BLaER1 (cell line): Measurements from ENCODE around the gene CDC5L.

Experiments used
- H3K27ac ChIP-seq: shearing (Covaris generic); formaldehyde crosslinking; 2 replicates; pipeline ENCODE4 v1.8.1; 2022
- H3K27me3 ChIP-seq: shearing (Covaris generic); formaldehyde crosslinking; 2 replicates; pipeline ENCODE4 v1.8.1; 2022
- H3K36me3 ChIP-seq: shearing (Covaris generic); formaldehyde crosslinking; 2 replicates; pipeline ENCODE4 v1.8.1; 2022
- H3K4me1 ChIP-seq: shearing (Covaris generic); formaldehyde crosslinking; 2 replicates; pipeline ENCODE4 v1.8.1; 2022
- H3K4me2 ChIP-seq: shearing (Covaris generic); formaldehyde crosslinking; 2 replicates; pipeline ENCODE4 v1.8.1; 2022
- H3K4me3 ChIP-seq: shearing (Covaris generic); formaldehyde crosslinking; 2 replicates; pipeline ENCODE4 v1.8.1; 2022
- H3K9ac ChIP-seq: shearing (Covaris generic); formaldehyde crosslinking; 2 replicates; pipeline ENCODE4 v1.8.1; 2022
- H3K9me3 ChIP-seq: shearing (Covaris generic); formaldehyde crosslinking; 2 replicates; pipeline ENCODE4 v1.8.1; 2022
- H4K20me1 ChIP-seq: shearing (Covaris generic); formaldehyde crosslinking; 2 replicates; pipeline ENCODE4 v1.8.1; 2022
- Cebpa-rat ChIP-seq: shearing (Covaris generic); IDR thresholded peaks from 2 replicates; pipeline ENCODE4 v1.8.1; 2022

The CDC5L gene

DNA sequence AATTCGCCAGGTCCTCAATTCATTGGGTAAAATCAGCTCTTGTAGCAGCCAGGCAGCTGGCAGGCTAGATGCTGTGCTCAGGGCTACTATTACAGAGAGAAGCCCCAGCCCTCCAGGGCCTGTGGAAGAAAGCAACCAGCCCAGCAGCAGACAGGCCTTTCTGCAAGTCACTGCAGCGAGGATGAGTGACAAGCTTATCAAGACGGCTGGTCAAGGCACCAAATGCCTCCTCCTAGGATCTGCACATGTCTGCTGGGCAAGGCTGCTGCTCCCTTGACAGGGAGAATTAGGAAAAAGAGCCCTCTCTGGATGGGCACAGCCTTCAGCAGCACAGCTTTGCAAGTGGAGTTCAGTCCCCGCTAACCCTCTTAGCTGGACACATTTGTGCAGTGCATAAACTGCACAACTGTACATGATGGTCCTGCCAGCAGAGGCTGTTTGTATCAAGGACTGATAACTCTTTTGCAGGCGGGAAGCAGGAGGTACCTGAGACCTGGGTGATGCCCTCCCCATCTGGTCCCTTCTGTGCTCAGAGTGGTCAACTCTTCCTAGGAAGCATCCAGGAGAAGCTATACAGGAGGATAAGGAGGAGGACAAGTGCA lies 89.9 kb downstream of the CDC5L start:
- Histone ChIP-seq H3K27ac (no peak overlapping the region), H3K9me3 (no peaks in the 10 kb centered on the region), H3K9ac (no peak overlapping the region), H4K20me1 (no peaks in the 10 kb centered on the region), H3K4me2 (no peak overlapping the region), H3K4me1 (peaks cover 19% of the 10 kb centered on the region), H3K4me3 (no peak overlapping the region), H3K36me3 (no peaks in the 10 kb centered on the region), H3K27me3 (no peaks in the 10 kb centered on the region)
- no peak for TF ChIP-seq Cebpa-rat

DNA sequence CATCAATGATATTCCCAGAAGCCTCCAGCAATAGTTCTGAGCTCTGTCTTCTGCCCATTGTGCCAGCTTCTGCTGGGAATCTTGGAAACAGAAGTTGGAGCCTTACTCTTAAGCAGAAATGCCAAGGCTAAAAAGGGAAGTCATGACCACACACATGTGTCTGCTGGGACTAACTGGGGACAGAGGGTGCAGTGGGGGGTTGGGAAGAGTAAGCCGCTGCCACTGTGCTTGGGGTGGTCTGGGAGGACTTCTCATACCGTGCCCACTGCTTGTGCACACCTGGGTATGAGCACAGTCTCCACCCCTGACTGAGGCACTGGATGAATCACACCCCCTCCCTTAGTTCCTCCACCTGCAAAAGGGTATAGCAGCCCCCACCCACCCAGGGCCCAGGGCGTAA lies 90.7 kb downstream of the CDC5L start:
- Histone ChIP-seq H3K27ac (no peak overlapping the region), H3K9me3 (no peaks in the 10 kb centered on the region), H3K4me3 (no peak overlapping the region), H3K27me3 (no peaks in the 10 kb centered on the region), H3K4me2 (peak overlapping the region; percentile 17; the same call in 1 of the 2 replicates), H3K4me1 (peaks cover 19% of the 10 kb centered on the region), H3K9ac (no peak overlapping the region), H3K36me3 (no peaks in the 10 kb centered on the region), H4K20me1 (no peaks in the 10 kb centered on the region)
- TF ChIP-seq Cebpa-rat, result no peak

DNA sequence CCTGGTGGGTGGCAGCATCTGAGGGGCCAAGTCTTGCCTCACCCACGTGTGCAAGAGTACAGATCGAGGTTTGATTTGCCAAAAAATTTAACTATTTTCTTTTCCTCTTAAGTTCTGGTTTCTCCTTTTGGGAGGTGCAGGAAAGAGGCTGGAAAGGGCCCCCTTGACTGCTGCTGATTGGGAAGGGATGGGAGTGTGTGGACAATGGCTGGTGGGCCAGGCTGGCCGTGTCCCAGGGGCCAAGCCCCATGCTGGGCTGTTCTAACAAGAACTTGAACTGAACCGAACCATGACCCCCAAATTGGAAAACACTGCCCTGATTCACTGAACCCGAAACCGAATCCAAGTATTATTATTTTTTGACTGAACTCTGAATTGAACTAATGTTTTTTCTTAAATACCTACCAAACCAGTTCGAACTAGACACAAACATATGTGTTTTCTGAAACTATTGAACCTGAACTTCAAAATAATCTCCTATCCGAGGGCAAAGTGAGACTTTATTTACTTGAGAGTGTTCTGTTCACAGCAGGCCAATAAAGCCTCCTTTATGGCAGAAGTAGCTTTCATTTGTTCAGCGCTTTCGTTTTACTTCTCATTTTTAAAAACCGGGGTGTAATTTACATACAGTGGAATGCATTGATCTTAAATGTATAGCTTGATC lies 91.2 kb downstream of the CDC5L start:
- no peaks in the 10 kb centered on the region for H4K20me1 ChIP-seq
- no peaks in the 10 kb centered on the region for H3K36me3 ChIP-seq
- no peak overlapping the region for H3K4me2 ChIP-seq
- no peak overlapping the region for H3K27ac ChIP-seq
- H3K27me3 ChIP-seq, result no peaks in the 10 kb centered on the region
- no peak overlapping the region for H3K4me3 ChIP-seq
- H3K9me3 ChIP-seq, result no peaks in the 10 kb centered on the region
- peaks cover 19% of the 10 kb centered on the region for H3K4me1 ChIP-seq
- H3K9ac ChIP-seq, result no peak overlapping the region
- no peak for TF ChIP-seq Cebpa-rat

DNA sequence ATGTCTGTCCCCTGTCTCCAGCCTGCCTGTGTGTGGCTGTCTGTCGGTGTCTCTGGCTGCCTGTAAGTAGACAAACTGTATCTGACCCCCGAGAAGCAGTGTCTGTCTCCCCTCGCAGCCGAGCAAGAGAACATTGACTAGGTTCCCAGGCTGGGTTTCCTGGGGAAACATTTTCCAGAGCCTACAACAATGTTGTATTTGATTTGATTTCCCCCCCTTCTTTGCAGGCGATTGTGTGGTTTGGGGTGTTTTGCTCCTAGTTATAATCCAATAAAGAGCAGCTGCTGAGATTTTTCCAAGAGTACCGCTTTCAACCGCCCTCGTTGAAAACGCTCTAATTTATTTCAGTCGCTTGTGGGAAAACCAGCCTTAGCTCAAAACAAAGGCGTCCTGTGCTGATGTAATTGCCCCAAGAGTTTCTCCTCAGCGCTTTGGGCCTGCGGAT lies 92.6 kb downstream of the CDC5L start:
- peaks cover 19% of the 10 kb centered on the region for H3K4me1 ChIP-seq
- no peaks in the 10 kb centered on the region for H3K9me3 ChIP-seq
- no peak overlapping the region for H3K9ac ChIP-seq
- no peak overlapping the region for H3K4me3 ChIP-seq
- no peaks in the 10 kb centered on the region for H4K20me1 ChIP-seq
- H3K36me3 ChIP-seq, result no peaks in the 10 kb centered on the region
- no peak for TF ChIP-seq Cebpa-rat
- H3K27ac ChIP-seq, result no peak overlapping the region
- H3K4me2 ChIP-seq, result no peak overlapping the region
- no peaks in the 10 kb centered on the region for H3K27me3 ChIP-seq

DNA sequence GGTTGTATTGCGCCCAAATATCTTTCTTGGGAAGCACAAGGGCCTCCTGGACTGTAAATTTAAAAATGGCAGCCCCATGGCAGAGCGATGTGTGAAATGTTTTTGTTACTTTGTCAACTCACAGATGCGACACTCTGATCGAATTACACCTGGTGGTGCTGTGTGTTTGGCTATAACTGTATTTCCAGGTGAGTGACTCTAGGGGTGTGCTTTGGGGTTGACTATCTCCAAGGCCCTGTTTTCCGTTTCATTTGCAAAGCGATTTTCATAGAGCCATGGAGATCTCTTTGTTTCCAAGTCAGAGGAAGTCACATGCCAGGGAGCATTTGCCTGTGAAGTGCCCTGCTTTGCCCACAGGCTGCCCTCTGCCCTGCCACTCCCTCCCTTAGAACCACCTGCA lies 93.5 kb downstream of the CDC5L start:
- Histone ChIP-seq H3K36me3 (no peaks in the 10 kb centered on the region), H3K4me1 (peaks cover 11% of the 10 kb centered on the region), H3K9ac (no peak overlapping the region), H3K27ac (no peak overlapping the region), H3K27me3 (no peaks in the 10 kb centered on the region), H3K4me2 (no peak overlapping the region), H3K9me3 (no peaks in the 10 kb centered on the region), H4K20me1 (no peaks in the 10 kb centered on the region), H3K4me3 (no peak overlapping the region)
- TF ChIP-seq Cebpa-rat, result no peak

DNA sequence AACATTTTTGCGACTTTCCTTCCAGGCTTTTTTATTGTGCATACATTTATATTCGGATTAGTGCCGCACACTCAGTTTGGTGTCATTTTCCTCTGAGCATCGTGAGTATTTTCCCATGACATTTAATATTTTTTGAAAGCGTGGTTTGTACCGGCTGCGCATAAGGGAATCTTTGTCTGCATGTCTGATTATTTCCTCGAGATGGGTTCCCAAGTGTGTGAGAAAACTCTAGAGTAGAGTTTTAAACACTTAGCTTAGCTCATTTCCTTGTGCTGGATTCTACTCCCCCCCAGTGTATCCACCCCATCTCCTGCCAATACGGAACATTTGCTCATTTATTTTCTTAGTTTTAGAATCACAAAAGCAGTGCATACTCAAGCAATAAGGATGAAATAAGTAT lies 94.3 kb downstream of the CDC5L start:
- Histone ChIP-seq H3K4me3 (no peak overlapping the region), H3K9ac (no peak overlapping the region), H3K36me3 (no peaks in the 10 kb centered on the region), H3K27ac (no peak overlapping the region), H3K4me2 (no peak overlapping the region), H4K20me1 (no peaks in the 10 kb centered on the region), H3K4me1 (peaks cover 9% of the 10 kb centered on the region; the same call in 1 of the 2 replicates), H3K27me3 (no peaks in the 10 kb centered on the region), H3K9me3 (no peaks in the 10 kb centered on the region)
- no peak for TF ChIP-seq Cebpa-rat

DNA sequence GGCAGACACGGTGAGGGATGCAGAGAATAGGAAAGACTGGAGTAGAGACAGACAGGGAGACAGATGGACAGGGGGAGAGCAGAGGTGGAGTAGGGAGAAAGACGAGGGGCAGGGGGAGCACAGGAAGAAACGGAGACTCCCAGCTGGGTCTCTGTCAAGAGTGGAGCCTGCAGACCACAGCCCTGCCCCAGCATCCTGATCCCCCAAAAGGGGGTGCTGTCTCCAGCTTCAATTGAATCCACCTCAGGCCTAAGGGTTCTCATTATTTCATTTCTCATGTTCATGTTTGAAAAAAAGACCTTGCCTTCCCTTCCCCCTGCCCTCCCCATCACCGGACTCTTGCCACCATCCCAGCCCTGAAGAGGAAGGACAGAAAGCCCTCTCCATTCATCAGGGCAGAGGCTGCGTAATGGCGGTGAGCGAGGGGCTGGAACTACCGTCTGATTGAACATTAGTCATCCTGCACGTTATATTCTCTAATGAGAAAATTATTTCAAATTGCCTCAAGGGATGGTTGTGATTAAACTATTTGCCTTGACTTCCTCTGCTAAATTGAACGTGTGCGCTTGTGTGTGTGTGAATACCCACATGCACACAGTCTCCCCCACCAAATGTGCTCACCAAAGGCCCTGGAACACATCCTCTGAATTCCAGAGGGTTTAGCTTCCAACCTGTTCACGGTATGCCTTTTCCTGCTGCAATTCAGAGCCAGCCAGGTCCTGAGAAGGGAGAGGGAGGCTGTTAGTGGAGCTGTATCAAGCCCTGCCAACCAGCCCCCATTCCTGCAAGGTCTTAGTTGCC lies 98.3 kb downstream of the CDC5L start:
- Histone ChIP-seq H3K36me3 (no peaks in the 10 kb centered on the region), H3K27me3 (no peaks in the 10 kb centered on the region), H3K9ac (no peak overlapping the region), H3K4me1 (no peaks in the 10 kb centered on the region), H3K9me3 (no peaks in the 10 kb centered on the region), H3K4me3 (no peak overlapping the region), H3K4me2 (no peak overlapping the region), H3K27ac (no peak overlapping the region), H4K20me1 (no peaks in the 10 kb centered on the region)
- no peak for TF ChIP-seq Cebpa-rat

DNA sequence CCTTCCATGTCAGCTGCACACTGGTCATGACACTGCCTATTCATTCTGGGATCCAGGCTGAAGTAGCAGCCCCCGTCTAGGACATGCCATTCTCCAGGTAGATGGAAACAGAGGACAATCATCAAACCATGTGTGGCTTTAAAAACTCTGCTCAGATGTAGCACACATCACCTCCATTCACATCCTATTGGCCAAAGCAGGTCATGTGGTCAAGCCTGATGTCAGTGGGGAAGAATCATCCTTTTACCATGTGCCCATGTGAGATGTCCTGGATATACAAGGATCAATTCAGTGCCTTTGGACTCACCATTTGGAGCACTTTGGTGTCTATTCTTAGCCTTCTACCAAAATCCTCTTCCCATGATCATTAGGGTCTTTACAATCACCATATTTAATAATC lies 99.5 kb downstream of the CDC5L start:
- no peak for TF ChIP-seq Cebpa-rat
- H3K4me2 ChIP-seq, result no peak overlapping the region

DNA sequence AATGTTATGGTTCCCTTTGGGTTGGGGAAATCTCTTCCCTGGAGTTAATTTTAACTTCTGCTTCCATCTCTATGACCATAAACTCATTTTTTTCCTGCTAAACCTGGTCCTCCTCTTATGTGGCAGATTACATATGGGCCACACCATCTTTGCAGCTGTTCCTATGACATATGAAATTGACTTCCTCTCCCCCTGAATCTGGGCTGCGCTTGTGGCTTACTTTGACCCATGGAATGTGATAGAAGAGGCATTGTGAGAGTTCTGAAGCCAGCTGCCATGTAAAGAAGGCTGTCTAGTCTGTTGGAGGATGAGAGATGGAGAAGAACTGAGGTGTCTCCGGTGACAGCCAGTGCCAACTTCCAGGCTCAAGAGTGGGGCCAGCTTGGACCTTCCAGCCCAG lies 100.1 kb downstream of the CDC5L start:
- H3K4me3 ChIP-seq, result no peak overlapping the region
- no peak for TF ChIP-seq Cebpa-rat
- H4K20me1 ChIP-seq, result no peaks in the 10 kb centered on the region
- H3K36me3 ChIP-seq, result no peaks in the 10 kb centered on the region
- no peak overlapping the region for H3K27ac ChIP-seq
- no peaks in the 10 kb centered on the region for H3K27me3 ChIP-seq
- H3K4me2 ChIP-seq, result no peak overlapping the region
- H3K9ac ChIP-seq, result no peak overlapping the region
- no peaks in the 10 kb centered on the region for H3K4me1 ChIP-seq
- no peaks in the 10 kb centered on the region for H3K9me3 ChIP-seq

More for the DNA sequence above, 99.5 kb downstream of the CDC5L start:
- no peaks in the 10 kb centered on the region for H4K20me1 ChIP-seq
- no peaks in the 10 kb centered on the region for H3K27me3 ChIP-seq
- H3K36me3 ChIP-seq, result no peaks in the 10 kb centered on the region
- no peak overlapping the region for H3K27ac ChIP-seq
- H3K4me1 ChIP-seq, result no peaks in the 10 kb centered on the region
- H3K9me3 ChIP-seq, result no peaks in the 10 kb centered on the region
- H3K4me3 ChIP-seq, result no peak overlapping the region
- H3K9ac ChIP-seq, result no peak overlapping the region
